ENCODE measurements around the gene SOX12.
A peak's percentile ranks its signal among the peaks of the same experiment; 100 is the strongest.

Gene SOX12

DNA sequence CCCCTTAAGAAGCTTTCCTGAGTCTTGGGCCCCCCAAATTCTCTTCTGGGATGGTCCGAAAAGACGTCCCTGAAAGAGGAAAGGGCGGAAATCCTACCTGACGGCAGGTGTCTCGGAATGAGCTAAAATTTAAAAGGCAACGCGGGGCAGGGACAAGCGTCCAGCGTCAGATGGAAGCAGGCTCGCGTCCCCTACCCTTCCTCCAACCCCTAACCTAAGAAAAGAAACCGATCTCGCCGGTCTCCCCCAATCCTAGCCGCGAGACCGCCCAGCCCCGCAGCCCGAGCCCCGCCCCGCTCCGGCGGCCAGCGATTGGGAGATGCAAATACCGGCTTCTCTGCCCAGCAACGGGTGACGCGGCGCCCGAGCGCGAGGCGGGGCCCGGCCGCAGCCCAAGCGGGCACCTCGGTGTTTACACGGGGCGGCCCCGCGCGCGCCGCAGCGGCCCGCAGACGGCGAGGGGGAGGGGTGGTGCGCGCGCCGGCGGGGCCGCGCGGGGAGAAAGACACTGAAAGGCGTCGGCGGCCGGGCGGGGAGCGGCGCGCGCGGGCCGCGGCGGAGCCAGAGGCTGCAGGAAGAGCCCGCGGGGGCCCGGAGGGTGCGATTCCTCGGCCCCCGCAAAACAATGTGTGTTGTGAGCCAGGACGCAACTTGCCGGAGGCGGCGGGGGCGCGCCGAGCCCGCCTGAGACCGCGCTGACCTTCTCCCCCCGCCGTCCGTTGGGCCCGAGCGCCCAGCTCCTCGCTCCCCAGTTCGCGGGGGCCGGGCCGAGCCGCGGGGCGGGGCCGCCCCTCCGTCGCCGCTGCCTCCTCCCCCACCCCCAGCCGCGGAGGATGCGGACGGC, at the start of gene SOX12:
SOX12 (plus strand) TSS at position 508 of the 844 bp plus-strand sequence. CDS start 373 bp downstream, outside the sequence.
- DNase-seq: peak; percentile 91

DNA sequence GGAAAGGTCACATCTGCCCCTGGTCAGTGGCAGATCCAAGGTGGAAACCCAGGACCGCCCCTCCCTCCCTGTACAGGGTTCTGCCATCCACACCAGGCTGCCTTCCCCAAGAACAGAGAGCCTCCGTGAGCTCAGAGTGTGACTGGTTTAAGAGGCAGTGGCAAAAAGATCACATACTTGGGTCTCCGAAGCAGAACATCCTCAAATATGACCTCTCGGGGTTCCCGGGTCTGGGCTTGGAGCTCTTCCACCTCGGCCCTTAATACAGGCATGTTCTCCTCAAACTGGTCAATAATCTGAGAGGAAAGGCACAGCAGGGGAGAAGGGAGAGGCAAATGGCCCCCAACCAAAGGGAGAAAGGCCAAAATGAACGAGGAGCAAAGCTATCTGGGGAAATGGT, 49.6 kb upstream of the SOX12 start:
- no peak for DNase-seq

DNA sequence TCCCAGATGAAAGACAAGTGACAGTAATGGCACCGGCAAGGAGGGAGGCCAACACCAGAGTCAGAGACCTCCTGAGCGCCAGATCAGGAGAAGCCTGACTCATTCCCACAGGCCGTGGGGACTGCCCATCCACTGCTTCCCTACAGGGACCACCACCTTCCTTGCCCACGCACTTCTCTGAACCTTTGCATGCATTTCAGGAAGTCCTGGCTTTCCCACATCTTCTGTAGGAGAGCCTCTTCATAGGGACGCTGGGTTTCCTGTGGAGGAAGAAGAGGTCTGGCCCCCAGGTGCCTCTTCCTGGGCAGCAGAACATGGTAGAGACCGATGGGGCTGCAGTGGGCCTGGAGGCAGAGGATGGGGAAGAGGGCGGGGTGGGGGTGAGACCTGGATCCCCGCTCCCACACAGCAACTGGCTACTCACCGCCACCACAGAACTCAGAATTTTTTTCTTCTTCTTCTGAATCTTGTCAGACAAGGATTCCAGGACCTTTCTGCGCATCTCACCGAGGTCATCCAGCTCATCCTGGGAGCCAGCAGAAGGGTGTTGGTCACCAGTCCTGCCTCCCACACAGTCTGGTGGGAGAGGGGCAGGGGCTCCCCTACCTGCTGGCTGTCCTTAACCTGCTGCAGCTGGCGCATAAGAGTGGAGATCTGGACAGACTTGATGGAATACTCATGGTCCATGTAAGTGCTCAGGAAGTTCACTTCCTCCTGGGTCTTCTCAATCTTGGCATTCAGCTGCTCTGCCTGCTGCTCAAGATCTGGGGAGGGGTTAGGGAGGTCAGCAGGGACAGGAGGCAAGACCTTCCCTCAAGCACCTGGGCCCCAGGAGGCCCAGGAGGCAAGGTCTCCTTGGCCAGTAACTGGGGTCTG, 48.5 kb upstream of the SOX12 start:
- DNase-seq: no peak

DNA sequence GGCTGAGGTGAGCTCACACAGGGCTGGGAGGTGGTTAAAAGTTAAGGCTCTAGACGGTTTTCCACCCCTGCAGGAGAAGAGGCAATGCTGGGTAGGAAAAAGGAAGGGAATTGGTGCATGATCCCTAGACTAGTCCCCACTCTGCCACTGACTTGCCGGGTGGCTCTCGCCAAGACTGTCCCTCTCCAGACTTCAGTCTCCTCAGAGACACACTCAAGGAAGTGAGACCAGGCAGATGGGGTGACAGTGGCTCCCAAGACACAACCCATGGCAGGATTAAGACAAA, 47.9 kb upstream of the SOX12 start:
- DNase-seq: no peak

DNA sequence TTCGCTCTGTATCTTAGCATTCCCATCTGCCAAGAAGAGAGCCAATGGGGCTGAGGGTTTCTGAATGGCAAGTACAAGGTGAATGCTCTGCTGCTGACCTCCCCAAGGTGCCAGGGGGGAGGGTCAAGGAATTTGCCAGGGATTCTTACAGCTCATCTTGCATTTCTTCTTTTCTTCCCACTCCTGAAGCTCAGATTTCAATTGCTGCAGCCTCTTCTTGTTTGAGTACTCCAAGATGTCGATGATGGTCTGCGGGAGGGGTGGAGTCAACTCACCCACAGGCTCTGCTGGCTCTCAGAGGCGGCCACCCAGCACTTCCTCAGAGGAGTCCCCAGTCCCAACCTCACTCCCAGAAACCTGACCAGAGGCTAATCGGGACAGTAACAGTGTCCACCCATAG, 47.2 kb upstream of the SOX12 start:
- DNase-seq: no peak

DNA sequence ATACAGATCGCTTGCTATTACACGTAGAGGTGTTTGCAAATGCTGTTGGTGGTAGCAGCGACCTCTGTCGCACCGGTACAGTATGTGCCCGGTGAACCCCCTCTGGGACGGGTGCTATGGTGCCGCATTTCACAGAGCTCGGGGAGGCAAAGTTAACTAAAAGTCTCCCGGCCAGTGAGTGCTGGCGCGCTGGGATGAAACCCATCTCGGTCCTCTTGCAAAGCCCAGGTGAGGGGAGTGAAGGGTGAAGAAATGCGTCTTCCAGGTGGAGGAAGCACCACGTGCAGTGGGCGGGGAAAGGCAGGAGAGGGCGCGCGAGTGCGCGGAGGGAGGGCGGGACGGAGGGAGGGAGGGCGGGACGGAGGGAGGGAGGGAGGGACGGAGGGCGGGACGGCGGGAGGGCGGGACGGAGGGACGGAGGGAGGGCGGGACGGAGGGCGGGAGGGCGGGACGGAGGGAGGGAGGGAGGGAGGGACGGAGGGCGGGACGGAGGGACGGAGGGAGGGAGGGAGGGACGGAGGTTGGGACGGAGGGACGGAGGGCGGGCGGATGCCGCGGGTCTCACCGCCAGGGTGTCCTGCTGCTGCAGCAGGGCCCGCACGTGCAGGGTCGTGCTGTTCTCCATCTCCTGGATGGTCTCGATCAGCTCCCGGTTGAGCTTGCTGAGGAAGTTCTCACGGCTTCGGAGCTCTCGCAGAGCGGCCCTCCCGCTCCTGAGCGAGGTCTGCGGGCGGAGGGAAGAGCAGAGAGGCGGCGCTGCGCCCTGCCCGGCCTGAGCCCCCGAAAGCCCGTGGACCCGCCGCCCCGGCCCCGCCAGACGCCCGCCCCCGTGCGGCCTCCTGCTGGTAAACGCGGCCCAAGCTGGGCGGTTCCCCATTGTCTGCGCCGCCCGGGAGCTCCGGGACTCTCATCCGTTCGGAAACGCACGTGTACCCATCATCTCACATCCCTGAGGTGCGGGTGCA, 46.5 kb upstream of the SOX12 start:
- no peak for DNase-seq

DNA sequence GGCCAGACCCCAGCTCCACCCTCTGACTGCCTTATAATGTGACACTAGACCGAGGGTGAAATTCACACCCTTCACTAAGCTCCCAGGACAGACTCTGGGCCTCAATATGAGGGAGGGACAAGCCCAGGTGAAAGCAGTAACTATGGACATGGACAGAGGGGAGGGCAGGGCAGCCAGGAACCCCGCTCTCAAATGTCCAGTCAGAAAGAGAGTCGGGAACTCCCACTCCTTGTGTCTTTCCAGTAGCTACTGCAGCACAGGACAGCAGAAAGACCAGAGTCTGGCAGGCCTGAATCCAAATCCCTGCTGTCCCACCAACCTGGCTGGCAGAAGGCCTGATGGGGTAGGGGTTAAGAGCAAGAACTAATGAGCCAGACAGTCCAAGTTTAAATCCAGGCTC, 41.2 kb upstream of the SOX12 start:
- DNase-seq: no peak

DNA sequence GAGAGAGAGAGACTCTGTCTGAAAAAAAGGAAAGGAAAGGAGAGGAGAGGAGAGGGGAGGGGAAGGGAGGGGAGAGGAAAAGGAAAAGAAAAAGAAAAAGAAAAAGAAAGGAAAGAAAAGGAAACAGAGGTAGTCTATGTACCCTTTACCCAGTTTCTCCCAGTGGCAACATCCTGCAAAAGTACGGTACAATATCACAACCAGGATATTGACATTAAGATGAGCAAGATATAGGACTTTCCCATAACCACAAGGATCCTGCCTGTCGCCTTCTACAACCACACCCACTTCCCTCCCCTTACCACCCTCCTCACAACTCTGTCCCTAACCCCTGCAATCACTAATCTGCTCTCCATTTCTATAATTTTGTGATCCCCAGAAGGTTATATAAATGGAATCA, 38.8 kb upstream of the SOX12 start:
- no peak for DNase-seq

DNA sequence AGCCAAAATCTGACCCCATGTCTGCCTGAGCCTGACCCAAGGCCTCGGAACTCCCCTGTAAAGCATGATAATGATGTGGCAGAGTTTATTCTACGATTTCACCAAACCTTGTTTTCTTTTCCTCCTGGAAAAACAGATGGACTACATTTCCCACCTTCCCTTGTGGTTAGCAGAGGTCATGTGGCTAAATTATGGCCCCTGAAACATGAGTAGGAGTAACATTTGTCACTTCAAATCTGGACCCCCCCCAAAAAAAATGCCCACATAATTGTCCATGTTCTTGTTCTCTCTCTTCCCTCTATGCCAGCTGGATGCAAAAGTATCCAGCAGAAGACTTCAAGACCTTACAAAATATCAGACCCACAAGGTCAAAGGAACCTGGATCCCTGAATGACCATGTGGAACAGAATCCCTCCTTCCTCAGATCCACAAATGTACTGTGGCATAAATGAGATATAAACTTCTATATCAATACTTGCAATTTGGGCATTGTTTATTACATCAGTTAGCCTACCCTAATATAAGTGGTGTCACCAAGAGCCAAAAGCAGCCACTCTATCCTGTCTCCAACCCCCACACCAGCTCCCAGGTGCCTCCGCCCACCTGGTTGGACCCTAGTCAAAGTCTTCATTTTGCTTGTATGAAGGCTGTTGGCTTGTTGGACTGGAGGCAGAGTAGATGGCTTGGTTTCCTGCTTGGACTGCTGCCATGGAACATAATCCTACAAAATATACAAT, 36.2 kb upstream of the SOX12 start:
- no peak for DNase-seq

DNA sequence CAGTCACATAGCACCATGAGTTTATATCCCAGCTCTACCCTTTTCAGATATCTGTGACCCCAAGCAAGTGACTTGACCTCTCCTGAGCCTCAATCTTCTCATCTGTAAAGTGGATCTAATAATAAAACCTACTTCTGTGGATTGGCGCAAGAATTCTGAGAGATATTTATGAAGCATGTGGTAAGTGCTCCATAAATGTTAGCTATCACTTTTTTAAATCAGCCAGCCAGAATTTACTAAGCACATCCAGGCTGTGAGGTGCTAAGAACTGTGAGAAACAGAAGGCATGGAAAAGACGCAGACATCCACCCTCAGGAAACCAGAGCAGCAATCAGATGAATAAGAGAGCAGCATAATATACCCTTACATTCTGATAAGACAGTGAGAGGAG, 35.7 kb upstream of the SOX12 start:
- no peak for DNase-seq

DNA sequence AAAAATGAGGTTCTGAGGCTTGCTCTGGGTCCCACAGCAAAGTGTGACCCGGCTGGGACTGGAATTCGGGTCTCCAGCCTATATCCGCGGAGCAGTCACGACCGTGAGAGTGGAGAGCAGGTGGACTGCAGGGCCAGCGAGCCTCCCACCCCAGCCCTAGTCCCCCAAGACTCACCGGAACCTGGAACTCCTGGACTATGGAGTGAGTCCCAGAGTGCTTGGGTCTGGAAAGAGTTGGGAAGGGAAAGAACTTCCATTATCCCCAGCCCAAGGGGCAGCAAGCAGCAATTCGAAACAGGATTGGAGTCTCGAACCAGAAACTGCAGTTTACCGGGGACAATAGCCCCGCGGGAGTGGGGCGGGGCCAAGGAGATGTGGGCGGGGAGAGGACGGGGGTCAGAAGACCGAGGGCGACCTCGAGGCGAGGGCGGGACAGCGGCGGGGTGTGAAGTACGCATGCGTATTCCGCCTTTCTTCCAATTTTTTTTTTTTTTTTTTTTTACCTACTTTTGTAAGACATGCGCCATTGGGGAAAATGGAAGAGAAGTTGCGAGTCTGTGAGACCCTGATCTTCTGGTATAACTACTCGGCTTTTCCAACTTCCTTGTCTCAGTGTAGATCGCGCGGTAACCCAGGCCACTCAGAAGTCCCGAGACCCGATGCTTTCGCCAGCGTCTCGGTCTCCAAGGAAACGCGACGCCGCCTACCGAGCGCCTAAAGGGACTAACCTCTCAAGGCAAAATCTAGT, 35.1 kb upstream of the SOX12 start, which contains the start of gene C20orf96:
C20orf96 (minus strand) TSS at position 667 of the 748 bp plus-strand sequence; CDS start at position 527, 140 bp downstream.
- peak; percentile 86 for DNase-seq

DNA sequence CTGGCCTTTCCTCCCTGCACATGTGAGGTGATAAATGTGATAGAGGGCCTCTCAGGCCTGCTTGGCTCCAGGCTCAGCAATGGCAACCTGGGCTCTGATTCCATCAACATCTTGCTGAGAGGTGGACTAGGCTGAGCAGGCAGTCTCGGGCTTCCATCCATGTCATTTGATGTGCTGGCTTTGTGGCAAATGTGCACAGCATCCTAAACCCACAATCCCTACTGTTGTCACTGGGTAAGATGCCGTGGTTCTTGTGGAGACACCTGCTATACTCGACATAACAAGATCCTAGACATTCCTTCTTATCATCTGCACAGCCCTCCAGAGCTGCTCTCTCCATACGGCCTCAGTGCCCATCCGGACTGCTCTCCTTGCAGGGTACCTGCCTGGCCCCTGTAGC, 30.8 kb upstream of the SOX12 start:
- no peak for DNase-seq

DNA sequence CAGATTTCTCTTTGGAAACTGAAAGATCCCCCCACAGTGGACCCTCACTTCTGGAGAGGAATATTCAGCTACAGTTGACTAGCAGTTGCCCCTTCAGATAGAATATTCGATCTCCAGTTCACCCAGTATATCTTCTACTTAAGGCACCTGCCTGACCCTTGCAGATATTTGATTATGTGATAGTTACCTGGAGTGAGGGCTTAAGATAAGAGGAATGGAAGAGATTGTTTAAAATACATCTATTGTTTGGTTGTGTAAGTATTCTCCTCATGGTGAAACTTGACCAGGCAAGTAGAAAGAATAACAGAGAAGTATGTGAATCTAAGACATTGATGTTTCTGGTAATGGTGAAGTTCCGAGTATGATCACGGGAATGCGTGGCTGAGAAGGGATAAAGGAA, 29.5 kb upstream of the SOX12 start:
- DNase-seq: no peak

DNA sequence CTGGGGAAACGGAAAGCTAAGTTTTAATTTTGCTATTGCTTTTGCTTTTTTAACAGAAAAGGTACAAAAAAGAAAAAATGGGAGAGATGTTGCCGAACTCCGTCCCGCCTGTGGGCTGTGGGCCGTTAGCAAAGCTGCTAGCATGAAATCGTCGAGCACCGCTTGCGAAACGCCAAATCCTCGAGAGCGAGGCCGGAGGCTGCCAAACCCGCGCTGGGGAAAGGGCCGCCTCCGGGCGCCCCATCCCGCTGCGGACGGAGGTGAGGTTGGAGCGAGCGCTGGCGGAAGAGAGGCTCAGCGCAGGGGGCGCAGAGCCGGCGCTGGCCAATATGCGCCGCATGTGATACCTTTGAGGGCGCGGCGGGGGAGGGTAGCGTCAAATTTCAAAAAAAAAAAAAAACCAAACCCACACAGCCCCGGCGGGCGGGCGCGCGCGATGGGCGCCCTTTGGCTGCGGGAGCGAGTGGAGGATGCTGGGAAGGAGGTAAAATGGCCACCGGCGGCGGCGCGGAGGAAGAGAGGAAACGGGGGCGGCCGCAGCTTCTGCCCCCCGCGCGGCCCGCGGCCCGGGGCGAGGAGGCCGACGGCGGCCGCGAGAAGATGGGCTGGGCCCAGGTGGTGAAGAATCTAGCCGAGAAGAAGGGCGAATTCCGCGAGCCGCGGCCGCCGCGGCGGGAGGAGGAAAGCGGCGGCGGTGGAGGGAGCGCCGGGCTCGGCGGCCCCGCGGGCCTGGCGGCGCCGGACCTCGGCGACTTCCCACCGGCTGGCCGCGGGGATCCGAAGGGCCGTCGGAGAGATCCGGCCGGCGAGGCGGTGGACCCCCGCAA, 28.0 kb upstream of the SOX12 start, which contains the start of gene ZCCHC3:
ZCCHC3 (plus strand) TSS at position 473 of the 827 bp plus-strand sequence; CDS start at position 490, 17 bp downstream.
- peak; percentile 89 for DNase-seq

DNA sequence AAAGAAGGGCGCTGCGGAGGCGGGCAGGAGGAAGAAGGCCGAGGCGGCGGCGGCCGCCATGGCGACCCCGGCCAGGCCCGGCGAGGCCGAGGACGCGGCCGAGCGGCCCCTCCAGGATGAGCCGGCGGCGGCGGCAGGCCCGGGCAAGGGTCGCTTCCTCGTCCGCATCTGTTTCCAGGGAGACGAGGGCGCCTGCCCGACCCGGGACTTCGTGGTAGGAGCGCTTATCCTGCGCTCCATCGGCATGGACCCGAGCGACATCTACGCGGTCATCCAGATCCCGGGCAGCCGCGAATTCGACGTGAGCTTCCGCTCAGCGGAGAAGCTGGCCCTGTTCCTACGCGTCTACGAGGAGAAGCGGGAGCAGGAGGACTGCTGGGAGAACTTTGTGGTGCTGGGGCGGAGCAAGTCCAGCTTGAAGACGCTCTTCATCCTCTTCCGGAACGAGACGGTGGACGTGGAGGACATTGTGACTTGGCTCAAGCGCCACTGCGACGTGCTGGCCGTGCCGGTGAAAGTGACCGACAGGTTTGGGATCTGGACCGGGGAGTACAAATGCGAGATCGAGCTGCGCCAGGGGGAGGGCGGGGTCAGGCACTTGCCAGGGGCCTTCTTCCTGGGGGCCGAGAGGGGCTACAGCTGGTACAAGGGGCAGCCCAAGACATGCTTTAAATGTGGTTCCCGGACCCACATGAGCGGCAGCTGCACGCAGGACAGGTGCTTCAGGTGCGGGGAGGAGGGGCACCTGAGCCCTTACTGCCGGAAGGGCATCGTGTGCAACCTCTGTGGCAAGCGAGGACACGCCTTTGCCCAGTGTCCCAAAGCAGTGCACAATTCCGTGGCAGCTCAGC, 27.2 kb upstream of the SOX12 start:
- DNase-seq: peak; percentile 36

DNA sequence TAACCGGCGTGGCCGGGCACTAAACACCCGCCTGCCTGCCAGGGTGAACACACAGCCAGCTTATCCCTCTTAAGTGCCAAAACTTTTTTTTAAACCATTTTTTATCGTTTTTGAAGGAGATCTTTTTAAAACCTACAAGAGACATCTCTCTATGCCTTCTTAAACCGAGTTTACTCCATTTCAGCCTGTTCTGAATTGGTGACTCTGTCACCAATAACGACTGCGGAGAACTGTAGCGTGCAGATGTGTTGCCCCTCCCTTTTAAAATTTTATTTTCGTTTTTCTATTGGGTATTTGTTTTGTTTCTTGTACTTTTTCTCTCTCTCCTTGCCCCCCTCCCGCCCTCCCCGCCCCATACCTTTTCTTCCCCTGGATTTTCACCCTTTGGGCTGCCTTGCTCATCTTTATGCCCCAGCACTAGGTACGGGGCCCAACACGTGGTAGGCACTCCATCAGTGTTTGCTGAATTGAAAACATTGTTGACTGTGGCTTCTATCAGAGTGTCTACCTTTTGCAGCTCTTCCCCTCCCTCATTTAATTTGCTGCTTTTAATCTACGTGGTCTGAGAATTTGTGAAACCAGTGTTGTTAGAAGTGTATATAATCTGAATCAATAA, 26.5 kb upstream of the SOX12 start:
- DNase-seq: no peak

DNA sequence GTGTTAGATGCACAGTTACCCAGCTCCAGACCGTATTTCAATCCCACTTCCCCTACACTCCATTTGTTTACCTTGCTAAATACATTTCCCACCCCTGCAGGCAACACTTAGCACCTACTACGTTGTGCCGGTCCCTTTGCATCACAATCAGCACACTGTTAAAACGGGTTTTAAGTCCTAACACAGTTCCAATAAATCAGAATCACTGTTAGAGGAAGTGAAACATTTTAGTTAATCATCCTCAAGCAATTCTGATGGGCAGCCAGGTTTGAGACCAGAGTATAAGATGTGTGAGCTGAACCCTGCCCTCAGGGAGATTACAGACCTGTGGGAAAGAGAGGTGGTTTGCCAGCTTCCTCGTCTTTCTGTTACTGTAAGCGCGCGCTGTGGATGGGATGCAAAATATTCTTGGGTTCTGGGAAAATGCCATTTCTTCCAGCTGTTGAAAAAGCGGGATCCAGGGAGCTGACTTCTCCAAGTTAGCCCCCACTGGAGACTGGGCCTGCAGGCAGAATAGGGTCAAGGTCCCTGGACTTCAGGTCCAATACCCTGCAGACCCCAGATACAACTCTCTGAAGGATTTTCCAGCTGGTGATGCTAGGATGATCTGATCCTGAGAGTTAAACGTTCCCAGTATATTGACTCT, 24.9 kb upstream of the SOX12 start:
- no peak for DNase-seq

All from NCI-H446 treated with DMSO at 0.1 percent for 48 hours (cell line).